ENCODE data around the gene DIS3. TPM values are rescaled to one million over a fixed set of nuclear protein-coding genes. Genes with fewer than 3 reads are reported as not detected.
"Not testable (repeated sequence)": the region's sequence is repeated elsewhere in the genome, so short reads cannot be mapped to it uniquely, and the experiment has no call there.

DIS3 gene
- total RNA-seq, 4 donors from 2014 or later, result 16.4 to 32.8 (median 26.9) TPM

GRCh38 chr13:72820156-72820897 is 38.6 kb upstream of the DIS3 start:
- Histone ChIP-seq H3K36me3 (peaks cover 0 to 33% of the 10 kb centered on the region in 2 donors), H3K9me3 (no peaks in the 10 kb centered on the region), H3K27me3 (no peaks in the 10 kb centered on the region), H3K4me1 (peaks cover 0 to 12% (median 0%) of the 10 kb centered on the region in 3 donors), H3K27ac (no peak overlapping the region), H3K4me3 (no peak overlapping the region)
- TF ChIP-seq CTCF (IDR thresholded peaks at IDR 0.05) (no peak), POLR2AphosphoS5 (IDR thresholded peaks at IDR 0.05) (peak; percentile 6), EP300 (IDR thresholded peaks at IDR 0.05) (no peak)
- ATAC-seq, result no peak
- 39 to 48% methylated on average over 8 of the region's 8 CpGs for WGBS, 2 donors (ENCODE audit: low coverage in 1 of 2)

- no peak for TF ChIP-seq POLR2A (IDR thresholded peaks at IDR 0.05)
- peak; percentile 14 to 51 (median 36) for TF ChIP-seq CTCF (IDR thresholded peaks at IDR 0.05)
- TF ChIP-seq POLR2AphosphoS5 (IDR thresholded peaks at IDR 0.05), result no peak
- no peak for TF ChIP-seq EP300 (IDR thresholded peaks at IDR 0.05)
Measured at GRCh38 chr13:72808917-72809500, 27.3 kb upstream of the DIS3 start.

GRCh38 chr13:72806514-72806913 is 24.8 kb upstream of the DIS3 start:
- ATAC-seq, H3K27ac ChIP-seq: not testable (repeated sequence)
- WGBS, 2 donors (ENCODE audit: low coverage in 1 of 2), result 100% methylated on average over 1 of the region's 1 CpG

More at GRCh38 chr13:72808917-72809500, 27.3 kb upstream of the DIS3 start:
- no peaks in the 10 kb centered on the region for H3K9me3 ChIP-seq
- WGBS, 2 donors (ENCODE audit: low coverage in 1 of 2), result 0 to 16% methylated on average over 1 of the region's 1 CpG
- H3K36me3 ChIP-seq, result peaks cover 0 to 33% of the 10 kb centered on the region in 2 donors
- H3K4me1 ChIP-seq, result no peaks in the 10 kb centered on the region
- H3K4me3 ChIP-seq, result no peak overlapping the region
- ATAC-seq, result no peak
- no peak overlapping the region for H3K27ac ChIP-seq
- H3K27me3 ChIP-seq, result no peaks in the 10 kb centered on the region

GRCh38 chr13:72805676-72806346 is 24.1 kb upstream of the DIS3 start:
- Histone ChIP-seq H3K27me3 (no peaks in the 10 kb centered on the region), H3K27ac (no peak overlapping the region), H3K4me1 (no peaks in the 10 kb centered on the region), H3K36me3 (peaks cover 0 to 40% of the 10 kb centered on the region in 2 donors), H3K9me3 (no peaks in the 10 kb centered on the region), H3K4me3 (no peak overlapping the region)
- ATAC-seq, result no peak
- WGBS, 2 donors (ENCODE audit: low coverage in 1 of 2), result 83 to 100% methylated on average over 1 of the region's 1 CpG
- TF ChIP-seq CTCF (IDR thresholded peaks at IDR 0.05) (no peak), POLR2AphosphoS5 (IDR thresholded peaks at IDR 0.05) (no peak), EP300 (IDR thresholded peaks at IDR 0.05) (no peak), POLR2A (IDR thresholded peaks at IDR 0.05) (no peak)

More at GRCh38 chr13:72806514-72806913, 24.8 kb upstream of the DIS3 start:
- not testable (repeated sequence) for H3K9me3 ChIP-seq, H3K4me1 ChIP-seq, H3K27me3 ChIP-seq, H3K4me3 ChIP-seq
- peaks cover 0 to 40% of the 10 kb centered on the region in 2 donors for H3K36me3 ChIP-seq

- Histone ChIP-seq H3K9me3 (no peaks in the 10 kb centered on the region), H3K36me3 (peaks cover 0 to 51% of the 10 kb centered on the region in 2 donors), H3K27ac (no peak overlapping the region), H3K4me3 (no peak overlapping the region), H3K4me1 (no peaks in the 10 kb centered on the region), H3K27me3 (no peaks in the 10 kb centered on the region)
- TF ChIP-seq POLR2AphosphoS5 (IDR thresholded peaks at IDR 0.05) (no peak), EP300 (IDR thresholded peaks at IDR 0.05) (no peak), POLR2A (IDR thresholded peaks at IDR 0.05) (no peak), CTCF (IDR thresholded peaks at IDR 0.05) (no peak)
- no peak for ATAC-seq
- WGBS, 2 donors (ENCODE audit: low coverage in 1 of 2), result 100% methylated on average over 1 of the region's 1 CpG
Measured at GRCh38 chr13:72804301-72804700, 22.6 kb upstream of the DIS3 start.
